Type B pancreatic cell (in vitro differentiated cells): ENCODE measurements around the gene MUC20. TPM values are rescaled to one million over a fixed set of nuclear protein-coding genes. Genes with fewer than 3 reads are reported as not detected.
"Not testable (repeated sequence)": the region's sequence is repeated elsewhere in the genome, so short reads cannot be mapped to it uniquely, and the experiment has no call there.

Experiments used
- DNase-seq: peaks from one replicate; pipeline ENCODE4 v3.0.0; 2021; ENCODE audit warnings: mixed read lengths; ENCODE audit not compliant: unreplicated experiment; ENCODE audit errors: extremely low spot score
- H3K27ac Mint-ChIP-seq: 2 replicates; pipeline ENCODE4 v1.8.0; 2021; ENCODE audit warnings: mild to moderate bottlenecking, mixed read lengths
- H3K27me3 Mint-ChIP-seq: 2 replicates; pipeline ENCODE4 v1.8.0; 2021; ENCODE audit warnings: mixed read lengths
- H3K36me3 Mint-ChIP-seq: 2 replicates; pipeline ENCODE4 v1.8.0; 2021; ENCODE audit warnings: mixed read lengths
- H3K4me1 Mint-ChIP-seq: one replicate; pipeline ENCODE4 v1.8.0; 2021; ENCODE audit warnings: mixed read lengths; ENCODE audit not compliant: unreplicated experiment
- H3K4me3 Mint-ChIP-seq: 2 replicates; pipeline ENCODE4 v1.8.0; 2021; ENCODE audit warnings: mild to moderate bottlenecking, mixed read lengths
- H3K9me3 Mint-ChIP-seq: 2 replicates; pipeline ENCODE4 v1.8.0; 2021; ENCODE audit warnings: mixed read lengths
- CTCF ChIP-seq: fragments of 200-600 bp; sonication (generic); conservative IDR thresholded peaks from 2 replicates; pipeline ENCODE4 v1.5.0; 2021; ENCODE audit warnings: antibody characterized with exemption, mild to moderate bottlenecking
- total RNA-seq: library from RNA; stranded (reverse); gene quantifications from 2 replicates; pipeline ENCODE4 v1.2.1, GENCODE V29; 2021; ENCODE audit warnings: low replicate concordance

Gene MUC20
- total RNA-seq, 1 donor from 2014 or later: 20.0 TPM

GRCh38 chr3:195735036-195735695 lies 14.4 kb downstream of the MUC20 start:
- H3K36me3 Mint-ChIP-seq: no peaks in the 10 kb centered on the region
- peaks cover 9% of the 10 kb centered on the region for H3K4me1 Mint-ChIP-seq
- H3K9me3 Mint-ChIP-seq: no peaks in the 10 kb centered on the region
- no peak for TF ChIP-seq CTCF
- DNase-seq: no peak
- H3K4me3 Mint-ChIP-seq: no peak overlapping the region
- no peak overlapping the region for H3K27ac Mint-ChIP-seq
- no peaks in the 10 kb centered on the region for H3K27me3 Mint-ChIP-seq

GRCh38 chr3:195736866-195737490 lies 16.2 kb downstream of the MUC20 start:
- H3K36me3 Mint-ChIP-seq: no peaks in the 10 kb centered on the region
- H3K4me3 Mint-ChIP-seq: no peak overlapping the region
- peaks cover 8% of the 10 kb centered on the region for H3K27me3 Mint-ChIP-seq
- no peak for DNase-seq
- no peak overlapping the region for H3K27ac Mint-ChIP-seq
- H3K9me3 Mint-ChIP-seq: no peaks in the 10 kb centered on the region
- peaks cover 9% of the 10 kb centered on the region for H3K4me1 Mint-ChIP-seq
- TF ChIP-seq CTCF: no peak

GRCh38 chr3:195737782-195738181 lies 17.0 kb downstream of the MUC20 start:
- not testable (repeated sequence) for H3K27me3 Mint-ChIP-seq, H3K36me3 Mint-ChIP-seq, DNase-seq, H3K9me3 Mint-ChIP-seq, H3K4me3 Mint-ChIP-seq, H3K4me1 Mint-ChIP-seq, H3K27ac Mint-ChIP-seq

- Mint-ChIP-seq H3K36me3 (no peaks in the 10 kb centered on the region), H3K27ac (no peak overlapping the region), H3K9me3 (no peaks in the 10 kb centered on the region), H3K4me1 (peaks cover 2% of the 10 kb centered on the region), H3K27me3 (peaks cover 8% of the 10 kb centered on the region), H3K4me3 (no peak overlapping the region)
- no peak for DNase-seq
- TF ChIP-seq CTCF: no peak
These were observed 17.7 kb downstream of the MUC20 start for GRCh38 chr3:195738274-195739044.

DNA sequence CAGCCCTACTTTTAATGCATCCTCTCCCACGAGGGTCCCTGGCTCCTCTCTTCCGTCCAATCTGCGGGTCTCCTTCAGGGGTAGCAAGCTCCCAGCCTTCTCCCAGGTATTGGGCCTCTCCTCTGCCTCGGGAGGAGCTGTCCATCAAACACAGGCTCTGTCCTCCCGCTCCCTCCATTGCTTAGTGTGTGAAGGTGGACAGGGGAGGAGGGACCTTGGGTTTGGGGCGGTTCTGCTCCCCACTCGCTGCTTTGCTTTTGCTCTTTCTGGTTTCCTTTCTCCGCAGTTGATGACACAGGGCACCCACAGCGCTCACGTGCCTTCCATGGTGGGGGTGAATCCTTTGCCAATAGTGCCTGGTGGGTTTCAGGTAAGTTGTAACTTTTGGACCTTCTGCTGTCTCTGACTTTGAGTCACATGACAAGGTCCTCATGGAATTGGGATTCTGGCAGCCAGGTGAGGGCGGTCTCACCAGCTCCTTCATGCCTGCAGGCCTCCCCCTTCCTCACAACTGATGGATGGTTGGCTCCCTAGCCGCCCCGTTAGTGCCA lies 18.9 kb downstream of the MUC20 start:
- no peak for TF ChIP-seq CTCF
- Mint-ChIP-seq H3K9me3 (no peaks in the 10 kb centered on the region), H3K4me1 (no peaks in the 10 kb centered on the region), H3K27ac (no peak overlapping the region), H3K27me3 (peaks cover 16% of the 10 kb centered on the region), H3K36me3 (no peaks in the 10 kb centered on the region), H3K4me3 (no peak overlapping the region)
- no peak for DNase-seq

DNA sequence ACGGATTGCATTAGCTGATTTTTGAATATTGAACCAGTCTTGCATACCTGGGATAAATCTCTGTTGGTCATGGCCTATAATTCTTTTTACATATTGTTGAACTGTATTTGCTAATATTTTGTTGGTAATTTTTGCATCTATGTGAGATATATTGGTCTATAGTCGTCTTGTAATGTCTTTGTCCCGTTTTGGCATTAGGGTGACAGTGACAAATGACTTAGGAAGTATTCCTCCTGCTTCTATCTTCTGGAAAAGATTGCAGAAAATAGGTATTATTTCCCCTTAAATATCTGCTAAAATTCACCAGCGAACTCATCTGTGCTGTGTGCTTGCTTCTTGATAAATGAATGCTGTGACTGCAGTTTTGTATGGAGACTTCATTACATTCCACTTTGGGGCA lies 23.7 kb downstream of the MUC20 start:
- H3K27ac Mint-ChIP-seq: no peak overlapping the region
- H3K4me1 Mint-ChIP-seq: no peaks in the 10 kb centered on the region
- H3K9me3 Mint-ChIP-seq: no peaks in the 10 kb centered on the region
- TF ChIP-seq CTCF: no peak
- H3K27me3 Mint-ChIP-seq: peaks cover 38% of the 10 kb centered on the region
- no peak for DNase-seq
- H3K4me3 Mint-ChIP-seq: no peak overlapping the region
- H3K36me3 Mint-ChIP-seq: no peaks in the 10 kb centered on the region
